OCI-LY7 (cell line): ENCODE results near the gene GSC2. TPM values are rescaled to one million over a fixed set of nuclear protein-coding genes. Genes with fewer than 3 reads are reported as not detected.

ENCODE experiments used
- BruUV-seq: library from RNA; stranded (reverse); fragments of 400-500 nt; replicated peaks from 2 replicates; lab custom pipeline; 2021; lab: Mats Ljungman, UMichigan
- CTCF ChIA-PET: fragments of 300-600 bp; sonication (Branson Sonifier 250); formaldehyde crosslinking; loops from one replicate; lab custom pipeline; 2022; ENCODE audit warnings: antibody characterized with exemption; ENCODE audit not compliant: unreplicated experiment; lab: Charles Lee
- POLR2A ChIA-PET: fragments of 300-600 bp; sonication (Branson Sonifier 250); formaldehyde crosslinking; loops from one replicate; lab custom pipeline; 2022; ENCODE audit warnings: antibody characterized with exemption; lab: Charles Lee
- DNase-seq: peaks from one replicate; pipeline ENCODE4 v3.0.0-alpha.2; 2015; ENCODE audit warnings: low spot score
- H2AFZ ChIP-seq: fragments of 200-600 bp; sonication (generic), shearing (Covaris generic); 2 replicates; pipeline ENCODE4 v1.6.1; 2014; ENCODE audit warnings: mild to moderate bottlenecking, antibody characterized with exemption, low read length, moderate library complexity
- H3K27ac ChIP-seq: fragments of 200-600 bp; sonication (generic); 2 replicates; pipeline ENCODE4 v1.5.1; 2014; ENCODE audit warnings: mixed run types, low read depth, mild to moderate bottlenecking, moderate library complexity, low read length, inconsistent platforms; ENCODE audit not compliant: poor library complexity, severe bottlenecking
- H3K36me3 ChIP-seq: fragments of 200-600 bp; sonication (generic); 2 replicates; pipeline ENCODE4 v1.6.1; 2014; ENCODE audit warnings: mild to moderate bottlenecking, antibody characterized with exemption, low read length, moderate library complexity, mixed read lengths; ENCODE audit not compliant: insufficient read depth
- H3K4me1 ChIP-seq: fragments of 200-600 bp; sonication (generic); 2 replicates; pipeline ENCODE4 v1.5.1; 2014; ENCODE audit warnings: mild to moderate bottlenecking, low read length; ENCODE audit not compliant: insufficient read depth, poor library complexity, severe bottlenecking
- H3K4me2 ChIP-seq: fragments of 200-600 bp; sonication (generic); 2 replicates; pipeline ENCODE4 v1.6.1; 2014; ENCODE audit warnings: mild to moderate bottlenecking, low read length
- H3K4me3 ChIP-seq: fragments of 200-600 bp; sonication (generic); 2 replicates; pipeline ENCODE4 v1.5.1; 2014; ENCODE audit warnings: mild to moderate bottlenecking, low read depth, low read length; ENCODE audit not compliant: poor library complexity, severe bottlenecking
- H3K79me2 ChIP-seq: fragments of 200-600 bp; sonication (generic); 2 replicates; pipeline ENCODE4 v1.6.1; 2016; ENCODE audit warnings: low read depth, mild to moderate bottlenecking, low read length, moderate library complexity, mixed read lengths; ENCODE audit not compliant: insufficient read depth
- H3K9me2 ChIP-seq: fragments of 200-600 bp; sonication (generic); 2 replicates; pipeline ENCODE4 v1.6.1; 2016; ENCODE audit warnings: mild to moderate bottlenecking, low read length, mixed read lengths; ENCODE audit not compliant: insufficient read depth
- H3K9me3 ChIP-seq: fragments of 200-600 bp; sonication (generic); 2 replicates; pipeline ENCODE4 v1.6.1; 2014; ENCODE audit warnings: mild to moderate bottlenecking, mixed run types, low read length, mixed read lengths
- H4K20me1 ChIP-seq: fragments of 200-600 bp; sonication (generic); 2 replicates; pipeline ENCODE4 v1.6.1; 2014; ENCODE audit warnings: mild to moderate bottlenecking, antibody characterized with exemption, low read length, moderate library complexity, mixed read lengths; ENCODE audit not compliant: insufficient read depth
- CTCF ChIP-seq: fragments of 200-600 bp; sonication (generic); conservative IDR thresholded peaks from 2 replicates; pipeline ENCODE4 v1.5.1; 2014; ENCODE audit warnings: mild to moderate bottlenecking, antibody characterized with exemption, low read length, moderate library complexity, mixed read lengths
- EZH2phosphoT487 ChIP-seq: fragments of 200-600 bp; sonication (generic); IDR thresholded peaks from 2 replicates; pipeline ENCODE4 v1.6.1; 2018; ENCODE audit warnings: low read depth, borderline replicate concordance, mild to moderate bottlenecking, mixed run types, antibody characterized with exemption, low read length, moderate library complexity, mixed read lengths
- intact Hi-C: fragments of 100-400 bp; cut with micrococcal nuclease; formaldehyde crosslinking; loops from one replicate; pipeline ENCODE4 v1.10.0; 2022; ENCODE audit not compliant: unreplicated experiment
- total RNA-seq, 2 experiments: library from RNA; depleted of rRNA in 1 of 2; stranded (reverse); fragments of >200 nt in 1 of 2; shearing (Covaris generic) in 1 of 2; gene quantifications; 2 replicates each; pipeline ENCODE4 v1.2.3, GENCODE V29; 2014 to 2022

Gene GSC2
- total RNA-seq, 2 experiments from 2014 or later = not detected

GRCh38 chr22:19146215-19146968 is 3.7 kb downstream of the GSC2 start:
- H3K36me3 ChIP-seq = peaks cover 8% of the 10 kb centered on the region; the same call in 1 of the 2 replicates
- peaks cover 9% of the 10 kb centered on the region for H3K4me1 ChIP-seq
- H2AFZ ChIP-seq = no peak overlapping the region
- POLR2A ChIA-PET = interaction anchor here (0.6 to 0.7 kb wide), 3 partner anchors 20 to 773 kb away, joined by 3 to 5 read pairs (median 3); no protein-coding TSS in a partner anchor
- CTCF ChIA-PET = no interaction called here
- no peaks in the 10 kb centered on the region for H3K9me2 ChIP-seq
- H3K27ac ChIP-seq = no peak overlapping the region
- BruUV-seq = no TSS peak
- peaks cover 13% of the 10 kb centered on the region; the same call in 1 of the 2 replicates for H3K79me2 ChIP-seq
- no peaks in the 10 kb centered on the region for H3K9me3 ChIP-seq
- H3K4me2 ChIP-seq = no peak overlapping the region
- intact Hi-C loops = loop anchor here (10.0 kb wide), 1 partner anchor 288 kb away; the partner anchor contains the start of genes HIRA and MRPL40
- H4K20me1 ChIP-seq = no peaks in the 10 kb centered on the region
- TF ChIP-seq EZH2phosphoT487 (no peak), CTCF (0 out of 2 replicates have a peak, but pooled peaks have one; percentile 21)
- no peak for DNase-seq
- no peak overlapping the region for H3K4me3 ChIP-seq

GRCh38 chr22:19143967-19144400 is 6.1 kb downstream of the GSC2 start:
- Histone ChIP-seq H3K27ac (no peak overlapping the region), H2AFZ (peak overlapping the region; percentile 37; the same call in 1 of the 2 replicates), H3K9me2 (no peaks in the 10 kb centered on the region), H3K79me2 (peaks cover 13% of the 10 kb centered on the region; the same call in 1 of the 2 replicates), H4K20me1 (no peaks in the 10 kb centered on the region), H3K4me1 (peaks cover 9% of the 10 kb centered on the region), H3K4me2 (peak overlapping the region; percentile 77), H3K4me3 (peak overlapping the region; percentile 84), H3K36me3 (peaks cover 30% of the 10 kb centered on the region; the same call in 1 of the 2 replicates), H3K9me3 (no peaks in the 10 kb centered on the region)
- TSS peak; percentile 79 for BruUV-seq
- ChIA-PET POLR2A (interaction anchor here (0.9 to 2.6 kb wide), 6 partner anchors 11 to 859 kb away, joined by 3 to 8 read pairs (median 4); partner anchors contain the start of gene SLC25A1), CTCF (interaction anchor here (0.8 to 0.9 kb wide), 2 partner anchors 26 to 33 kb away, joined by 3 read pairs; no protein-coding TSS in a partner anchor)
- intact Hi-C loops = loop anchor here (1.0 to 10.0 kb wide), 2 partner anchors 59 to 291 kb away; partner anchors contain the start of genes HIRA and MRPL40
- TF ChIP-seq EZH2phosphoT487 (no peak), CTCF (no peak)
- DNase-seq = peak; percentile 17
